ENCODE results near the gene FNBP1L.

Gene FNBP1L

DNA sequence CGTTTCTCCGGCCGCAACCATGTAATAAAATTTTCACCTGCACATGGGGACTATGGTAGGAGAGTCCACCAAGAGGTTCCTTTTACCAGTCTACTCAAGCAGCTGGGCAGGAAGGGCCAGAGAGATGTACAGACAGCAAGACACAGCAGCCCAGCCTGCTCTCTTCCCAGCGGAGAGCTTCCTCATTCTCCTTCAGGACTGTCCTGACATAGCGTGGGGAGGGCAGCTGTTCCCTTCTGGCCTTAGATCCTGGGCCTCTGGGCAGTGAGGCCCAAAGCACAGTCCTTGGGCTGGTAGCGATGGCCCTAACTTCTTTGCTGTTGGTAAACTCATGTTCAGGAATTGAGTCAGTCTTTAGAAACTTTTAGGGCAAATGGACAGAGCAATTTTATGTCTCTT lies 144.6 kb downstream of the FNBP1L start:
- no peak for DNase-seq (ENCODE audit: low read depth in 2 of 2)

DNA sequence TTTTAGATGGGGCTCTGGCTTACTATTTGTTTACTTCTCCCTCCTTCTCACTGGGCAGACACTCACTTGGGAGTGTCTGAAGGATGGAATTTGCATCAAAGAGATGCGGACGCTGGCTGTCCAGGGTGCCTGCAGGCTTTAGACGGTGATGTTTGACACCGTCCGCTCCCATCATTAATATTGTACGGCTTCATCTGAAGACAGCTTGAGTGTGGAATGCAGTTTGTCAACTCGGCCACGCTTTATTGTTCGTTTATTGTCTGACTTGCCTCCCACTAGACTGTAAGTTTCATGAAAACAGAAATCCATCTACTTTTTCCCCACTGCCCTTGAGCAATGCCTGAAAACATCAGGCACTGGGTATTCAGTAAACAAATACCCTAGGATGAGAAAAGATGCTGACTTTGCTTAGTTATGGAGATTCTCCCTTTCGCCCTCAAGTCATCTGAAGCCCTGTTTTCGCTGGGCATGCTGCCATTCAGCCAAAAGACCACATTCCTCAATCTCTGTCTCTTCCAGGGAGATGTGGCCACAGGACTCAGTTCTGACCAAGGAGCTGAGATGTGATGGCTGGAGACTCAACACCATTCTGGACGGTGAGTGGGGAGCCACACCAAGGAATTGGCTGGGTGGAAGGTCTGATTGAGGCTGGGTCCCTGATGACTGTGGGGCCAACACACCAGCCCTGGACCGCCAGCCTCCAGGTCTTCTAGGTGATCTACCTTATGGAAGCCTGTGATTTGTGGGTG lies 146.1 kb downstream of the FNBP1L start:
- no peak for DNase-seq (ENCODE audit: low read depth in 2 of 2)

DNA sequence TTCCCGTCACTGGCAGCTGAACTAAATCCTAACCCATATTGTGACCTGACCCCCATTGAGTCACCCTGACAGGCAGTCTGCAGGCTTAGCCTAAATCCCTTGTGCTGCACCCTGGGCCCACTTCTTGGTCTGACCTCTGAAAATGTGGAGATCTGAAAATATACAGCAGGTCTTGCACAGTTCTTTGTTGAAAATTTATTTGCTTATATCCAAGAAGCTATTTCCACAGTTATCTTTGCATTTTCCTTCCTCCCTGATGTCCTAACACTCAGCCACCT lies 146.6 kb downstream of the FNBP1L start:
- DNase-seq (ENCODE audit: low read depth in 2 of 2), result no peak

DNA sequence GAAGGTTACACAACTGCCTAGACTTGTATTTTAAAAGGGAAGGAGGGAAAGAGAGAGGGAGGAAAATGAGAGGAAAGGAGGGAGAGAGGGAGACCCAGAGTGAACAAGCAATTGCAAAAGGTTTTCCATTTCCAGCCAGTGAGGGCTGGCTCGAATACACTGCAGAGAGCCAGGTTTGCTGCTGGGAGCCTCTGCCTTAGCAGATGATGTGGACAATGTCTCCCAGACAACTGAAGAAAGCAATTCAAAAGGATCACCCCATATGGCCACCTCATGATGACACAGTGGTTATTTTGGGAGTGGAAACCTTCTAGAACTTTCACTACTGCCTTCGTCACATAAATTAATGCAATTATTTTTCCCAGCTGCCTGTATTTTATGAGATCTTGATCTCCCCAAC lies 147.3 kb downstream of the FNBP1L start:
- no peak for DNase-seq (ENCODE audit: low read depth in 2 of 2)

GRCh38 chr1:93595743-93596142 lies 147.8 kb downstream of the FNBP1L start:
- no peak for DNase-seq (ENCODE audit: low read depth in 2 of 2)

DNA sequence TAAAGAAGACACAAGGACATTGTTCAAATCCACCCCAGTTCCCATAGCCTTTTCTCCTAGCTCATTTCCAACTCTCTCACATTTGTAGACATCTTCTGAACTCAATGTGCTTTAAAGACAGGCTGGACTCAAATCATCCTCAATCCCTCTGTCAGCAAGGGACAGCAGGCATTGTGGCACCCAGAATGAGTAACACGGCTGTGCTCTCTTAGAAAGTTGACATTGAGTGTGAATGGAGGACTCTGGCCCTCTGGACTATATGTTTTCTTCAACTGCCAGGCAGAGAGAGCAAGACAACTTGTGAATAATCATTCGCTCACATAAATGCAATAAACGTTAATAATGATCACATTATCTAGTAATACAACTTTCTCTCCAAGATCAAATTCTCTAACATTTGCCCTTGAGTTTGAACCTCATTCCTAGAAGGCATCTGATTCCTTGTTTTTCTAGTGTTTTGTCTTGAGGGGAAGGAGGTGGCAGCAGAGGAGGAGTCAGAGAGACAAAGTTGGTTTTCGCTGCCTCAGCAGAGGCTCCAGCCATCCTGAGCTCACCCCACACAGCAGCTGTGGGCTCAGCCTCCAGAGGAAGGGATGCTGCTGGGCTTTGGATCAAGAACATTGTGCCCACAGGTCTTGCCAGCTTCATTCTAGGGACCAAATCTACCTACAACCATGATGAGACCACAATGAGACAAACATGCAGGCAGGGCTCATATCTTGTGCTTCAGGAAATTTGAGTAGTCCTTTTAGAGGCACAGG lies 148.6 kb downstream of the FNBP1L start:
- DNase-seq (ENCODE audit: low read depth in 2 of 2), result no peak

- no peak for DNase-seq (ENCODE audit: low read depth in 2 of 2)
Observed at GRCh38 chr1:93597709-93598108, 149.8 kb downstream of the FNBP1L start.

DNA sequence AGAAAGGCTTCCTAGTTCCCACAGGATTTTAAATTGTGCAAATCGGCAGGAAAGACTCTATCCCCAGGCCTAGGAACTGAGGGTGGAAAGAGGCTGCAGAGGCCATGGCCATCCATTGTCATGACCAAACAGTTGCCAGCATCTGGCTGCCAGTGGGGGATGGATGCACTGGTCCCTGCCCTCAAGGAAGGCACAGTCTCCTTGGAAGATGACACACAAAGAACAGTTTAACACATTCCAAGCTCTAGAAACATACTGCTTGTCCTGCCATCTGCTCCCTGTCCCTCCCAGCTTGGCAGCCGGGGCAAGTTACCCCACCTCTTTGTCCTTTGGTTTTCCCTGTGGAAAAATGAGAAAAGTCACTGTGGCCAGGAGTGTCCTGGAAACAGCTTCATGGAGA lies 150.5 kb downstream of the FNBP1L start:
- no peak for DNase-seq (ENCODE audit: low read depth in 2 of 2)

DNA sequence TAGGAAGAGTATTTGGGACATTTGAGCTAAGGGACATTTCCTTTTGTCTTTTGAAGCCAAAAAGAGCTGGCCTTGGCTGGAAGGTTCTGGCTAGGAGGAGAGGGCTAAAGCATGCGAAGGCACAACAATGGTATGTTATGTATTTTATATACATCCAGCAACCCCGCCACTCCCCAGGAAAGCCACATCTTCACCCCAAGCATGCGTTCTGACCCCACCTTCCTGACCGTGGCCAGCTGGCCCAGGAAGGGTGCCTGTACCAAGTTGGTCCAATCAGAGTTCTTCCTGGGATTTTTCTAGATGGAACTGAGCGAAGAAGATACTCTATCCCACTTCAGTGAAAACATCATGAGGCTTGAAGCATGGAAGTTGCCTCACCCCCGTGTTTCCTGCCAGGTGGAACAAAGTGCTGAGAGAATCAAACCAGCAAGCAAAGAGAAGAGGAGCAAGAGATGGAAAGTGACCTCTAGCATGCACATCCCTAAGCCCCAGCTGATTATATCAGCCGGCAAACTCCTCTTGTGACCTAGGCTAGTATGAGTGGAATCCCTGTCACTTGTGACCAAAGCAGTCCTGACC lies 151.0 kb downstream of the FNBP1L start:
- no peak for DNase-seq (ENCODE audit: low read depth in 2 of 2)

GRCh38 chr1:93599479-93599878 lies 151.6 kb downstream of the FNBP1L start:
- DNase-seq (ENCODE audit: low read depth in 2 of 2), result no peak

DNA sequence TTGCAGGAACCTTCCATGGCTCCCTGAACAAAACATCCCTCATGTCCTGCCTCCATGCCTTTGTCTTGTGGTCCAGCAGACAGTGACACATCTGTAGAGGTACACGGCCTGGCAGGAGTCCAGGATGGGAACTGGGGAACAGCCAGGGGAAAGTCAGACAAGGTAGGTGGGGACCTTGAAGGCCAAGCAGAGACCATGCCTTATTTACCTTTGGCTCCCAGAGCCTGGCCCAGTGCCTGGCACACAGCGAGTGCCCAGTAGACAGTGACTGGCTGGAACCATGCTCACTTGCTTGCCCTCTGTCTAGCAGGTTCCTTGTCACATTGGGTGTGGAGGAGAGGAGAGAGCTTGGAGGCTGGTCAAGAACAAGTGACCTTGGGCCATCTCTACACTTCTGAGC lies 152.7 kb downstream of the FNBP1L start:
- no peak for DNase-seq (ENCODE audit: low read depth in 2 of 2)

- DNase-seq (ENCODE audit: low read depth in 2 of 2), result no peak
Observed at GRCh38 chr1:93601686-93602085, 153.8 kb downstream of the FNBP1L start.

GRCh38 chr1:93602101-93602500 lies 154.2 kb downstream of the FNBP1L start:
- no peak for DNase-seq (ENCODE audit: low read depth in 2 of 2)

DNA sequence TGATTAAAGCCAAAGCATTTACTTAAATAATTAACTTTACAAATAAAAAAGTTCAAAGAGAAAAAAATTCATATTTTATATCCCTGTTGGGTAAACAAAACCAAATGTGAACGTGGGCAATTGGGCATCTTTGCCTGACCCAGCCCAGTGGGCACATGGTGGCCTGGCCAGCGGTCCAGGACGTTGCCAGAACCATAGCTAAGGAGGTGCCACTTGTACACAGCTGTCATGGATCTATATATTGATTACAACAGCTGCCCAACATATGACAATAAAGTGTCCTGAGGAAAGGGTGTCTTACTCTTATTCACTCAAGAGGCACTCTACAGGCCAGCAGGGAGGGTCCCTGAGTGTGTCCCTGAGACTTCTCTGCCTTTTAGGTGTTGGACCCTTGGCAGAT lies 155.2 kb downstream of the FNBP1L start:
- DNase-seq (ENCODE audit: low read depth in 2 of 2), result no peak

- DNase-seq (ENCODE audit: low read depth in 2 of 2), result no peak
Observed at GRCh38 chr1:93603601-93604000, 155.7 kb downstream of the FNBP1L start.
